K562 (cell line): ENCODE measurements around the gene EIF3J. TPM values are rescaled to one million over a fixed set of nuclear protein-coding genes. Genes with fewer than 3 reads are reported as not detected.

ENCODE experiments used
- ARID3A ChIP-seq: IDR thresholded peaks from 2 replicates; pipeline ENCODE4 v1.6.1; 2012; ENCODE audit warnings: low read depth, low read length, improper control_type of control experiment, borderline replicate concordance
- ARID3B ChIP-seq: fragments of 250-450 bp; sonication (Bioruptor Pico); IDR thresholded peaks from 2 replicates; pipeline ENCODE4 v1.4.0; 2020; ENCODE audit warnings: borderline replicate concordance
- CC2D1A ChIP-seq: fragments of 450-650 bp; IDR thresholded peaks from 2 replicates; pipeline ENCODE4 v1.6.1; 2017; ENCODE audit warnings: mild to moderate bottlenecking
- CREB1 ChIP-seq, 2 experiments: sonication (generic) in 1 of 2; formaldehyde crosslinking in 1 of 2; IDR thresholded peaks; 2 replicates each; pipeline versions ENCODE4 v1.6.1 to v1.8.0; 2012 to 2022; ENCODE audit warnings: inconsistent platforms in 1 of 2, mild to moderate bottlenecking in 1 of 2, missing genetic modification reagents in 1 of 2, moderate library complexity in 1 of 2
- FOXA3 ChIP-seq, 2 experiments: fragments of 450-650 bp in 1 of 2; sonication (generic) in 1 of 2; formaldehyde crosslinking; IDR thresholded peaks in 1 of 2; conservative IDR thresholded peaks in 1 of 2; 2 replicates each; pipeline versions ENCODE4 v1.4.0 to v1.8.0; 2020 to 2022; ENCODE audit warnings: mild to moderate bottlenecking in 2 of 2, missing genetic modification reagents in 1 of 2
- FOXK2 ChIP-seq, 2 experiments: fragments of 450-650 bp; IDR thresholded peaks in 1 of 2; conservative IDR thresholded peaks in 1 of 2; 2 replicates each; pipeline ENCODE4 v1.6.1; 2016; ENCODE audit warnings: low read depth in 2 of 2, mild to moderate bottlenecking in 1 of 2
- FUS ChIP-seq: fragments of 200-400 bp; formaldehyde crosslinking; optimal IDR thresholded peaks from 2 replicates; pipeline ENCODE3; 2017; ENCODE audit warnings: low read depth, low read length
- HIVEP1 ChIP-seq: fragments of 250-450 bp; sonication (Bioruptor Pico); IDR thresholded peaks from 2 replicates; pipeline ENCODE4 v1.4.0; 2020; ENCODE audit warnings: mild to moderate bottlenecking
- HMG20A ChIP-seq: fragments of 450-650 bp; formaldehyde crosslinking; conservative IDR thresholded peaks from 2 replicates; pipeline ENCODE4 v1.4.0; 2020; ENCODE audit warnings: mild to moderate bottlenecking, mixed read lengths
- KLF13 ChIP-seq: fragments of 450-650 bp; IDR thresholded peaks from 2 replicates; pipeline ENCODE4 v1.6.1; 2016; ENCODE audit warnings: missing genetic modification characterization, low read depth, mild to moderate bottlenecking, missing compliant biosample characterization, moderate library complexity, borderline replicate concordance
- PATZ1 ChIP-seq: fragments of 250-450 bp; sonication (Bioruptor Pico); IDR thresholded peaks from 2 replicates; pipeline ENCODE4 v1.5.0; 2020; ENCODE audit warnings: mild to moderate bottlenecking, borderline replicate concordance
- RB1 ChIP-seq: fragments of 450-650 bp; IDR thresholded peaks from 2 replicates; pipeline ENCODE4 v1.6.1; 2017; ENCODE audit warnings: low read depth, mild to moderate bottlenecking
- SIN3B ChIP-seq: fragments of 450-650 bp; IDR thresholded peaks from 2 replicates; pipeline ENCODE4 v1.6.1; 2017; ENCODE audit warnings: low read depth, mild to moderate bottlenecking, moderate library complexity
- TCF7L2 ChIP-seq: fragments of 150-350 bp; IDR thresholded peaks from 2 replicates; pipeline ENCODE4 v1.6.1; 2016; ENCODE audit warnings: low read depth, mild to moderate bottlenecking, low read length, moderate library complexity
- ZBTB33 ChIP-seq: sonication (generic); formaldehyde crosslinking; IDR thresholded peaks from 2 replicates; pipeline ENCODE4 v1.8.1; 2023; ENCODE audit warnings: mild to moderate bottlenecking, missing genetic modification reagents
- ZFP36 ChIP-seq: fragments of 150-350 bp; IDR thresholded peaks from 2 replicates; pipeline ENCODE4 v1.6.1; 2018; ENCODE audit warnings: low read length, low read depth; ENCODE audit not compliant: partially characterized antibody
- ZNF79 ChIP-seq: fragments of 250-450 bp; sonication (Bioruptor Pico); IDR thresholded peaks from 2 replicates; pipeline ENCODE4 v1.4.0; 2020; ENCODE audit warnings: low read depth, mild to moderate bottlenecking, moderate library complexity
- polyA plus RNA-seq, 8 experiments: library from polyadenylated mRNA; depleted of rRNA in 4 of 8; stranded (reverse) in 5 of 8; unstranded in 3 of 8; fragments of >200 nt; fragmentation: Nextera tagmentation in 2 of 8; fragmentation: Illumina TruSeq in 1 of 8; extraction: Ambion mirVana in 2 of 8; extraction: Trizol in 1 of 8; gene quantifications; 2 replicates each; pipeline versions ENCODE4 v1.2.1 to v1.2.3, GENCODE V29; 2011 to 2014; ENCODE audit warnings: inconsistent platforms in 1 of 8, missing spikeins in 1 of 8
- total RNA-seq, 7 experiments: library from RNA; depleted of rRNA in 6 of 7; stranded (reverse); fragments of >200 nt in 6 of 7; fragmentation: Illumina TruSeq in 2 of 7; extraction: Trizol in 2 of 7; gene quantifications; 2 replicates each; pipeline versions ENCODE4 v1.2.1 to v1.2.3, GENCODE V29; 2011 to 2021; ENCODE audit warnings: low replicate concordance in 1 of 7

The EIF3J gene
- total and polyA plus RNA-seq, 9 of the 15 experiments (the other 6 are each of a cell fraction or from before 2014, with no cell fraction given) = 44.2 to 217 (median 151) TPM

GRCh38 chr15:44536302-44536961, 515 bp upstream of the EIF3J start (continued):
- TF ChIP-seq ZBTB33 (CRISPR knock-in tag) = no peak
- TF ChIP-seq TCF7L2 = no peak
- no peak for TF ChIP-seq RB1
- no peak for TF ChIP-seq HMG20A (CRISPR knock-in tag)
- no peak for TF ChIP-seq CC2D1A
- TF ChIP-seq FOXK2 (conservative IDR thresholded peaks at IDR 0.05 in 1 of 2, IDR thresholded peaks at IDR 0.05 in 1 of 2; ENCODE audit: low read depth in 2 of 2) = no peak
- TF ChIP-seq FOXA3 (CRISPR knock-in tag; conservative IDR thresholded peaks at IDR 0.05 in 1 of 2, IDR thresholded peaks at IDR 0.05 in 1 of 2) = no peak
- no peak for TF ChIP-seq ARID3A
- TF ChIP-seq SIN3B = peak; percentile 45; the same call in 1 of the 2 replicates
- TF ChIP-seq PATZ1 (CRISPR knock-in tag) = no peak
- no peak for TF ChIP-seq ZNF79 (CRISPR knock-in tag)
- TF ChIP-seq ARID3B (CRISPR knock-in tag) = no peak
- peak; percentile 31 for TF ChIP-seq ZFP36
- no peak for TF ChIP-seq HIVEP1
- no peak for TF ChIP-seq FUS
- no peak for TF ChIP-seq CREB1 (IDR thresholded peaks at IDR 0.05)
- TF ChIP-seq CREB1 (CRISPR knock-in tag; IDR thresholded peaks at IDR 0.05) = no peak
- TF ChIP-seq KLF13 (tag) = 0 out of 2 replicates have a peak, but pooled peaks have one; percentile 12
